Gastrocnemius medialis (tissue), 4 donors: Measurements from ENCODE around the gene FBXW7. TPM values are rescaled to one million over a fixed set of nuclear protein-coding genes. Genes with fewer than 3 reads are reported as not detected.

Source experiments
- ATAC-seq, 2 donors: fragments of 150-250 bp; one replicate each; pipeline ENCODE4 v1.9.1; 2016
- DNase-seq, 2 donors: peaks; one replicate each; pipeline ENCODE4 v3.0.0-alpha.2; 2019
- H3K27ac ChIP-seq, 4 donors: fragments of 200-600 bp; sonication (generic); 1 replicate in 1 of 4; 2 replicates in 3 of 4; pipeline ENCODE4 v1.5.1; 2016 to 2018; ENCODE audit warnings: mild to moderate bottlenecking in 2 of 4, moderate library complexity in 1 of 4
- H3K27me3 ChIP-seq, 3 donors: fragments of 200-600 bp; sonication (generic) in 2 of 3; 1 replicate in 1 of 3; 2 replicates in 2 of 3; pipeline versions ENCODE4 v1.5.1 to v1.6.0; 2016 to 2019; ENCODE audit warnings: mild to moderate bottlenecking in 1 of 3, moderate library complexity in 1 of 3
- H3K36me3 ChIP-seq, 2 donors: fragments of 200-600 bp; sonication (generic) in 1 of 2; one replicate each; pipeline ENCODE4 v1.5.1; 2017 to 2018
- H3K4me1 ChIP-seq, 2 donors: fragments of 200-600 bp; sonication (generic) in 1 of 2; one replicate each; pipeline ENCODE4 v1.5.1; 2016 to 2017; ENCODE audit warnings: mild to moderate bottlenecking in 2 of 2
- H3K4me3 ChIP-seq, 4 donors: fragments of 200-600 bp; sonication (generic) in 3 of 4; 1 replicate in 1 of 4; 2 replicates in 3 of 4; pipeline ENCODE4 v1.5.1; 2016 to 2019; ENCODE audit warnings: mild to moderate bottlenecking in 2 of 4
- H3K9me3 ChIP-seq, 3 donors: fragments of 200-600 bp; sonication (generic) in 2 of 3; 1 replicate in 1 of 3; 2 replicates in 2 of 3; pipeline ENCODE4 v1.5.1; 2016 to 2019
- CTCF ChIP-seq, 5 experiments: fragments of 450-650 bp in 3 of 5; fragments of 200-600 bp in 2 of 5; sonication (generic) in 2 of 5; IDR thresholded peaks in 4 of 5; conservative IDR thresholded peaks in 1 of 5; 1 replicate in 4 of 5; 2 replicates in 1 of 5; pipeline ENCODE4 v1.5.1; 2016 to 2019; ENCODE audit warnings: antibody characterized with exemption in 5 of 5, mild to moderate bottlenecking in 3 of 5, moderate library complexity in 3 of 5
- POLR2A ChIP-seq, 2 donors: fragments of 450-650 bp; IDR thresholded peaks; one replicate each; pipeline ENCODE4 v1.6.1; 2017; ENCODE audit warnings: antibody characterized with exemption in 2 of 2, mild to moderate bottlenecking in 2 of 2, moderate library complexity in 2 of 2
- in situ Hi-C, 4 donors: fragments of 200-750 bp; cut with MboI; loops; one replicate each; pipeline versions ENCODE4 v1.15.0 to v1.8.0; 2017; ENCODE audit warnings: low sequenced_read_pairs in 4 of 4
- intact Hi-C: fragments of 100-400 bp; cut with DNase I; formaldehyde crosslinking; loops from one replicate; pipeline ENCODE4 v1.15.1; 2023; ENCODE audit warnings: low total_unique reads
- total RNA-seq, 4 donors: library from RNA; depleted of rRNA; stranded (reverse); fragments of >200 nt; gene quantifications; one replicate each; pipeline versions ENCODE4 v1.1.0 to v1.2.3, GENCODE V29; 2016

The FBXW7 gene
- total RNA-seq, 4 donors from 2014 or later, result 23.5 to 40.8 (median 28.8) TPM

DNA sequence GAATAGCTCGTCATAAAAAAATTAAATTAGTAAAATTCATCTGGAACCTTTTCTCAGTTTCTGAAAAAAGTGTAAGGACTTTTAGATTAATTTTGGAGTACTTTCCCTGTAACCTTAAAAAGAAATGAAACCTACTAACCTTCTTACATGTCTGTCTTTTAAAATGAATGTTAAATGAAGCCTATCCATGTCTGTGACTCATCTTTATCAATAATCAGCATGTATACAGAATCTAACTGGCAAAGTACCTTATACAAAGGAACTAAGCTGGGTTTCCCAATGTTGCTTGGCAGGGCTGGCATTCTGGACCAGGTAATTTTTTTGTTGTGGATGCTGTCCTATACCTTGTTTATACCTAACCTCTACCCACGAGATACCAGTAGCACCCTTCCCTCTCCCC lies 13.6 kb downstream of the FBXW7 start:
- no peak overlapping the region for H3K4me3 ChIP-seq
- intact Hi-C loops (no loop called here), in situ Hi-C loops (no loop called here)
- no peaks in the 10 kb centered on the region for H3K27me3 ChIP-seq
- H3K9me3 ChIP-seq, result no peaks in the 10 kb centered on the region
- TF ChIP-seq CTCF (IDR thresholded peaks at IDR 0.05 in 4 of 5, conservative IDR thresholded peaks at IDR 0.05 in 1 of 5), result no peak
- TF ChIP-seq POLR2A (IDR thresholded peaks at IDR 0.05), result no peak
- no peak overlapping the region for H3K27ac ChIP-seq
- no peaks in the 10 kb centered on the region for H3K4me1 ChIP-seq
- no peak for DNase-seq
- no peaks in the 10 kb centered on the region for H3K36me3 ChIP-seq
- no peak for ATAC-seq

DNA sequence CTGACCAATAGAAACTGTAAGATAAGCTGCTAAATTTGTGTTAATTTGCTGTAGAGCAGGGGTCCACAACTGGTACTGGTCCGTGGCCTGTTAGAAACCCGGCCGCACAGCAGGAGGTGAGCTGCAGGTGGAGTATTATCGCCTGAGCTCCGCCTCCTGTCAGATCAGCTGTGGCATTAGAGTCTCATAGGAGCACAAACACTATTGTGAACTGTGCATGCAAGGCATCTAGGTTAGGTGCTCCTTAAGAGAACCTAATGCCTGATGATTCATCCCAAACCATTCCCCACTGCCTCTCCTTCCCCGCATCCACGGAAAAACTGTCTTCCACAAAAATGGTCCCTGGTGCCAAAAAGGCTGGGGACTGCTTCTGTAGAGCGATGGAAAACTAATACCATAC lies 19.7 kb downstream of the FBXW7 start:
- Histone ChIP-seq H3K9me3 (no peaks in the 10 kb centered on the region), H3K27ac (no peak overlapping the region), H3K4me3 (no peak overlapping the region), H3K36me3 (no peaks in the 10 kb centered on the region), H3K27me3 (no peaks in the 10 kb centered on the region), H3K4me1 (no peaks in the 10 kb centered on the region)
- DNase-seq (no peak), ATAC-seq (no peak)
- in situ Hi-C loops (no loop called here), intact Hi-C loops (no loop called here)
- TF ChIP-seq CTCF (IDR thresholded peaks at IDR 0.05 in 4 of 5, conservative IDR thresholded peaks at IDR 0.05 in 1 of 5) (no peak), POLR2A (IDR thresholded peaks at IDR 0.05) (no peak)

DNA sequence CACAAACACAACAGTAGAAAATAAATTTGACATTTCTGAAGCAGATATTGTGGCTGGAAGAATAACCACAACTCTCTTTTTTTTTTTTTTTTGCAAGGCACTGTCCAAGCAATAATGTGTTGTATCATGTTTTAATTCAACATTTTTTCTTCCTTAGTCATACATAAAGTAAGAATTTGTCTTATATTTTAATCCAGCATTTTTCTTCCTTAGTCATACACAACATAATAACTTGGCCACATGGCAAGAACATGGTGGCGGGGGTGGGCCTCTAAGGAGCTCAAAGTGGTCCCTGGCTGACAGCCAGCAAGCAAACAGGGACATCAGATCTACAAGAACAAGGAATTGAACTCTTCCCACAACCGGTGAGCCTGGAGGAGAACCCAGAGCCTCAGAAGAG lies 20.2 kb downstream of the FBXW7 start:
- intact Hi-C loops, result no loop called here
- no peak for ATAC-seq
- Histone ChIP-seq H3K4me3 (no peak overlapping the region), H3K9me3 (no peaks in the 10 kb centered on the region), H3K4me1 (no peaks in the 10 kb centered on the region), H3K36me3 (no peaks in the 10 kb centered on the region), H3K27me3 (no peaks in the 10 kb centered on the region), H3K27ac (no peak overlapping the region)
- in situ Hi-C loops, result no loop called here
- DNase-seq, result no peak
- TF ChIP-seq POLR2A (IDR thresholded peaks at IDR 0.05) (no peak), CTCF (IDR thresholded peaks at IDR 0.05 in 4 of 5, conservative IDR thresholded peaks at IDR 0.05 in 1 of 5) (no peak)

GRCh38 chr4:152514356-152514755 lies 21.5 kb downstream of the FBXW7 start:
- DNase-seq (no peak), ATAC-seq (no peak)
- Histone ChIP-seq H3K27ac (no peak overlapping the region), H3K36me3 (no peaks in the 10 kb centered on the region), H3K27me3 (no peaks in the 10 kb centered on the region), H3K9me3 (no peaks in the 10 kb centered on the region), H3K4me1 (no peaks in the 10 kb centered on the region), H3K4me3 (no peak overlapping the region)
- TF ChIP-seq CTCF (IDR thresholded peaks at IDR 0.05 in 4 of 5, conservative IDR thresholded peaks at IDR 0.05 in 1 of 5) (no peak), POLR2A (IDR thresholded peaks at IDR 0.05) (no peak)
- in situ Hi-C loops, result no loop called here
- intact Hi-C loops, result no loop called here

GRCh38 chr4:152513078-152513477 lies 22.8 kb downstream of the FBXW7 start:
- Histone ChIP-seq H3K27me3 (no peaks in the 10 kb centered on the region), H3K9me3 (no peaks in the 10 kb centered on the region), H3K36me3 (no peaks in the 10 kb centered on the region), H3K4me1 (no peaks in the 10 kb centered on the region), H3K27ac (peak overlapping the region in 1 of 4 donors; percentile 25), H3K4me3 (no peak overlapping the region)
- in situ Hi-C loops (no loop called here), intact Hi-C loops (no loop called here)
- TF ChIP-seq CTCF (IDR thresholded peaks at IDR 0.05 in 4 of 5, conservative IDR thresholded peaks at IDR 0.05 in 1 of 5) (no peak), POLR2A (IDR thresholded peaks at IDR 0.05) (no peak)
- ATAC-seq (no peak), DNase-seq (no peak)
